HepG2 (cell line): ENCODE data around the gene AKTIP. TPM values are rescaled to one million over a fixed set of nuclear protein-coding genes. Genes with fewer than 3 reads are reported as not detected.

Source experiments
- BCL6 ChIP-seq: IDR thresholded peaks from 2 replicates; pipeline ENCODE4 v1.6.1; 2016; ENCODE audit warnings: missing genetic modification reagents, missing compliant biosample characterization
- ELF3 ChIP-seq: IDR thresholded peaks from 2 replicates; pipeline ENCODE4 v1.6.1; 2016; ENCODE audit warnings: missing genetic modification reagents, missing compliant biosample characterization
- FOSL2 ChIP-seq: sonication (generic); formaldehyde crosslinking; IDR thresholded peaks from 2 replicates; pipeline ENCODE4 v1.4.0; 2020; ENCODE audit warnings: missing genetic modification reagents
- FOXA1 ChIP-seq, 2 experiments: fragments of 450-650 bp in 1 of 2; sonication (generic) in 1 of 2; formaldehyde crosslinking in 1 of 2; IDR thresholded peaks; 2 replicates each; pipeline versions ENCODE4 v1.4.0 to v1.6.1; 2016 to 2020; ENCODE audit warnings: missing genetic modification reagents in 1 of 2
- GATAD2A ChIP-seq: IDR thresholded peaks from 2 replicates; pipeline ENCODE4 v1.6.1; 2016
- HNF4A ChIP-seq: sonication (generic); formaldehyde crosslinking; IDR thresholded peaks from 2 replicates; pipeline ENCODE4 v1.4.0; 2020; ENCODE audit warnings: missing genetic modification reagents
- HNRNPH1 ChIP-seq: fragments of 200-400 bp; formaldehyde crosslinking; optimal IDR thresholded peaks from 2 replicates; pipeline ENCODE3; 2017; ENCODE audit warnings: mild to moderate bottlenecking, low read depth, low read length
- HOXA3 ChIP-seq: sonication (generic); formaldehyde crosslinking; IDR thresholded peaks from 2 replicates; pipeline ENCODE4 v1.5.0; 2020; ENCODE audit warnings: missing genetic modification reagents
- KDM4B ChIP-seq: sonication (generic); formaldehyde crosslinking; IDR thresholded peaks from 2 replicates; pipeline ENCODE4 v1.4.0; 2020; ENCODE audit warnings: missing genetic modification reagents
- KLF15 ChIP-seq: sonication (generic); formaldehyde crosslinking; IDR thresholded peaks from 2 replicates; pipeline ENCODE4 v1.8.1; 2023; ENCODE audit warnings: borderline replicate concordance, mild to moderate bottlenecking, inconsistent platforms, missing genetic modification reagents, mixed read lengths
- MXD4 ChIP-seq: IDR thresholded peaks from 2 replicates; pipeline ENCODE4 v1.6.1; 2016; ENCODE audit warnings: mild to moderate bottlenecking, missing biosample characterization, missing genetic modification reagents
- NFE2L1 ChIP-seq: sonication (generic); formaldehyde crosslinking; IDR thresholded peaks from 2 replicates; pipeline ENCODE4 v1.4.0; 2020; ENCODE audit warnings: missing genetic modification reagents, mild to moderate bottlenecking, borderline replicate concordance
- POLR2AphosphoS5 ChIP-seq: IDR thresholded peaks from 2 replicates; pipeline ENCODE4 v1.6.1; 2012; ENCODE audit warnings: low read depth, low read length
- RARA ChIP-seq: IDR thresholded peaks from 2 replicates; pipeline ENCODE4 v1.6.1; 2016; ENCODE audit warnings: missing genetic modification reagents, missing compliant biosample characterization
- RBM39 ChIP-seq: fragments of 200-400 bp; formaldehyde crosslinking; IDR thresholded peaks from one replicate; pipeline ENCODE4 v1.6.1; 2018; ENCODE audit warnings: antibody characterized with exemption, mild to moderate bottlenecking, low read depth, low read length; ENCODE audit not compliant: poor library complexity, severe bottlenecking
- SALL1 ChIP-seq: sonication (generic); formaldehyde crosslinking; IDR thresholded peaks from 2 replicates; pipeline ENCODE4 v1.8.0; 2022; ENCODE audit warnings: mild to moderate bottlenecking, missing genetic modification reagents
- SOX5 ChIP-seq: IDR thresholded peaks from 2 replicates; pipeline ENCODE4 v1.6.1; 2016; ENCODE audit warnings: borderline replicate concordance
- TBX2 ChIP-seq: sonication (generic); formaldehyde crosslinking; IDR thresholded peaks from 2 replicates; pipeline ENCODE4 v1.5.0; 2020; ENCODE audit warnings: missing genetic modification reagents, mild to moderate bottlenecking, borderline replicate concordance
- XRCC5 ChIP-seq: fragments of 200-400 bp; formaldehyde crosslinking; optimal IDR thresholded peaks from 2 replicates; pipeline ENCODE3; 2017; ENCODE audit warnings: mild to moderate bottlenecking, low read length
- ZBTB21 ChIP-seq: sonication (generic); formaldehyde crosslinking; IDR thresholded peaks from 2 replicates; pipeline ENCODE4 v1.4.0; 2020; ENCODE audit warnings: missing genetic modification reagents
- ZFP91 ChIP-seq: sonication (generic); formaldehyde crosslinking; IDR thresholded peaks from 2 replicates; pipeline ENCODE4 v1.9.0; 2022; ENCODE audit warnings: missing genetic modification reagents, mild to moderate bottlenecking, borderline replicate concordance
- ZNF274 ChIP-seq: sonication (generic); formaldehyde crosslinking; IDR thresholded peaks from 2 replicates; pipeline ENCODE4 v1.5.1; 2020; ENCODE audit warnings: mild to moderate bottlenecking, missing genetic modification reagents
- ZNF549 ChIP-seq: sonication (generic); formaldehyde crosslinking; IDR thresholded peaks from 2 replicates; pipeline ENCODE4 v1.5.0; 2020; ENCODE audit warnings: missing genetic modification reagents
- ZNF550 ChIP-seq: sonication (generic); formaldehyde crosslinking; IDR thresholded peaks from 2 replicates; pipeline ENCODE4 v1.4.0; 2020; ENCODE audit warnings: mild to moderate bottlenecking, missing genetic modification reagents, borderline replicate concordance
- ZNF605 ChIP-seq: sonication (generic); formaldehyde crosslinking; IDR thresholded peaks from 2 replicates; pipeline ENCODE4 v1.8.0; 2022; ENCODE audit warnings: mild to moderate bottlenecking, missing genetic modification reagents
- ZNF800 ChIP-seq: sonication (generic); formaldehyde crosslinking; IDR thresholded peaks from 2 replicates; pipeline ENCODE4 v1.4.0; 2020; ENCODE audit warnings: missing genetic modification reagents
- ZXDC ChIP-seq: sonication (generic); formaldehyde crosslinking; IDR thresholded peaks from 2 replicates; pipeline ENCODE4 v1.5.0; 2020; ENCODE audit warnings: mild to moderate bottlenecking, missing genetic modification reagents
- polyA plus RNA-seq, 8 experiments: library from polyadenylated mRNA; depleted of rRNA in 3 of 8; stranded (reverse) in 7 of 8; unstranded in 1 of 8; fragments of >200 nt; fragmentation: Illumina TruSeq in 4 of 8; extraction: Trizol in 4 of 8; gene quantifications; 2 replicates each; pipeline versions ENCODE4 v1.2.1 to v1.2.3, GENCODE V29; 2011 to 2016; ENCODE audit warnings: low read depth in 4 of 8, missing spikeins in 1 of 8, mixed read lengths in 1 of 8; ENCODE audit not compliant: insufficient read depth in 1 of 8
- total RNA-seq, 5 experiments: library from RNA; depleted of rRNA; stranded (reverse); fragments of >200 nt; fragmentation: Illumina TruSeq; extraction: Trizol; gene quantifications; 2 replicates each; pipeline ENCODE4 v1.2.3, GENCODE V29; 2016; ENCODE audit warnings: low read depth in 1 of 5

AKTIP gene
- total and polyA plus RNA-seq, 2 of the 13 experiments (the other 11 are each of a cell fraction or from before 2014, with no cell fraction given), result 28.8 to 49.0 TPM

- TF ChIP-seq ZFP91 (CRISPR knock-in tag), result peak; percentile 42; the same call in 1 of the 2 replicates
- no peak for TF ChIP-seq RBM39
- TF ChIP-seq ZBTB21, result no peak
- TF ChIP-seq FOXA1 (IDR thresholded peaks at IDR 0.05), result no peak
- no peak for TF ChIP-seq FOXA1 (CRISPR knock-in tag; IDR thresholded peaks at IDR 0.05)
- no peak for TF ChIP-seq RARA (CRISPR knock-in tag)
- 0 out of 2 replicates have a peak, but pooled peaks have one; percentile 18 for TF ChIP-seq GATAD2A (CRISPR knock-in tag)
- TF ChIP-seq MXD4, result no peak
- TF ChIP-seq ZNF605 (CRISPR knock-in tag), result peak; percentile 49; the same call in 1 of the 2 replicates
- no peak for TF ChIP-seq KLF15
- TF ChIP-seq ZNF549 (CRISPR knock-in tag), result no peak
- no peak for TF ChIP-seq ELF3
- no peak for TF ChIP-seq ZXDC (CRISPR knock-in tag)
- peak; percentile 76 for TF ChIP-seq HNF4A (CRISPR knock-in tag)
- peak; percentile 44; the same call in 1 of the 2 replicates for TF ChIP-seq ZNF274 (CRISPR knock-in tag)
- no peak for TF ChIP-seq NFE2L1
- TF ChIP-seq ZNF550 (CRISPR knock-in tag), result no peak
- no peak for TF ChIP-seq HOXA3 (CRISPR knock-in tag)
- TF ChIP-seq FOSL2 (CRISPR knock-in tag), result no peak
- no peak for TF ChIP-seq BCL6 (CRISPR knock-in tag)
- peak; percentile 32 for TF ChIP-seq XRCC5
- TF ChIP-seq POLR2AphosphoS5, result no peak
- TF ChIP-seq SALL1 (CRISPR knock-in tag), result peak; percentile 38; the same call in 1 of the 2 replicates
- no peak for TF ChIP-seq SOX5 (CRISPR knock-in tag)
- no peak for TF ChIP-seq TBX2 (CRISPR knock-in tag)
- TF ChIP-seq ZNF800 (CRISPR knock-in tag), result no peak
- peak; percentile 54 for TF ChIP-seq HNRNPH1
- no peak for TF ChIP-seq KDM4B (CRISPR knock-in tag)
Measured at GRCh38 chr16:53523126-53523804, 20.3 kb upstream of the AKTIP start (continued).
